Erythroblast (primary cell): Measurements from ENCODE around the gene CLEC1A.

Source experiments
- GATA1 ChIP-seq: IDR thresholded peaks from 2 replicates; pipeline ENCODE4 v1.6.1; 2011; ENCODE audit warnings: low read depth, mild to moderate bottlenecking, control low read depth, low read length, moderate library complexity
- POLR2A ChIP-seq: IDR thresholded peaks from 2 replicates; pipeline ENCODE4 v1.6.1; 2011; ENCODE audit warnings: mild to moderate bottlenecking, low read length

DNA sequence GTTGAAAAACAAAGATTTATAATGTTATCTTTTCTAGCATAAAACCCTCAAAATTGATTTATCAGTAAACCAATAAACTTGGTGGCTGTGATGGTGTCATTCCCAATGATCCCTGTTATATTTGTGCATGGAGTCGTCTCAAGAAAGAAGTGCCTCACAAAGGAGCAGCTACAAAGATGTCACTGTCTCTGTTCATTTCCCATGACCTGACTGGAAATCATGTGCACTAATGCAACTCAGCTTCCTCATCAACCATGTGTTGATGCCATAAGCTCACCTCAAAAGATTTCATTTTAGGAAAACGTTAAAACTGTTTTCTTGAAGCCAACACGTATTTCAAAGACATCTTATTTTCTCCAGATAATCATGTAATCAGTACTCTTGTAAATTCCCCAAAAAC is 28.8 kb downstream of the CLEC1A start:
- TF ChIP-seq POLR2A: no peak
- TF ChIP-seq GATA1: no peak
